Measurements from ENCODE around the gene ZNF503.

DNA sequence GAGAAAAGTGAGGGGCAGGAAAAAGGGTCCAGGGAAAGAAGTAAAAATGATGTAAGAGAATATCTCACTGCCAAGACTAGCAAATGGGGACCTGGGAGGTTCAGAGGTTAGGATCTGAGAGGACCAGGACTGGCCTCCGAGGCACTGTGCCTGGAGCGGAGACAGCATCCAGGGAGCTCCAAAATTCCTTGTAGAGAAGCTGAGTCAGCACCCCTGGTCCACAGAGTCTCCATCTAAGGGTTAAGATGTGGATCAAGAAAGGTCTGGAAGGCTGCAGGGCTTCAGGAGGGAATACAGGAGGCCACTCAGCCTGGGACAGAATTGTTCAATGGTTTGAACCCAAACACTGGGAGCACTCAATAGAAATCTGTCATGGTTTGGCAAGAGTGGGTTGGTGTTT is 30.6 kb downstream of the ZNF503 start:
- no peak for TF ChIP-seq POLR2AphosphoS5 (IDR thresholded peaks at IDR 0.05; ENCODE audit: borderline replicate concordance, low read depth, low read length)
- no peak for TF ChIP-seq EZH2 (IDR thresholded peaks at IDR 0.05)
